ENCODE data around the gene RYR1. TPM values are rescaled to one million over a fixed set of nuclear protein-coding genes. Genes with fewer than 3 reads are reported as not detected.
"Not testable (repeated sequence)": the region's sequence is repeated elsewhere in the genome, so short reads cannot be mapped to it uniquely, and the experiment has no call there.

RYR1 gene
- total RNA-seq, 1 donor from 2014 or later: 4.5 TPM

- no peak for DNase-seq
Measured at GRCh38 chr19:38400361-38400760, 33.1 kb upstream of the RYR1 start.

- no peak for DNase-seq
Measured at GRCh38 chr19:38401148-38401547, 32.3 kb upstream of the RYR1 start.

GRCh38 chr19:38402623-38402966 is 30.9 kb upstream of the RYR1 start:
- no peak for DNase-seq

GRCh38 chr19:38402967-38403674 is 30.4 kb upstream of the RYR1 start, which contains the start of gene FAM98C:
Gene FAM98C (plus strand): TSS chr19:38403093. CDS start chr19:38403154, 61 bp downstream.
- DNase-seq: peak; percentile 97

- DNase-seq: no peak
Measured at GRCh38 chr19:38404858-38405257, 28.6 kb upstream of the RYR1 start.

GRCh38 chr19:38405276-38405675 is 28.2 kb upstream of the RYR1 start:
- no peak for DNase-seq

GRCh38 chr19:38409631-38410133 is 23.8 kb upstream of the RYR1 start:
- DNase-seq: no peak

- not testable (repeated sequence) for DNase-seq
Measured at GRCh38 chr19:38410407-38410806, 23.1 kb upstream of the RYR1 start.

- no peak for DNase-seq
Measured at GRCh38 chr19:38411041-38411712, 22.3 kb upstream of the RYR1 start.

- not testable (repeated sequence) for DNase-seq
Measured at GRCh38 chr19:38411898-38412297, 21.6 kb upstream of the RYR1 start.

- no peak for DNase-seq
Measured at GRCh38 chr19:38412491-38412890, 21.0 kb upstream of the RYR1 start.

- no peak for DNase-seq
Measured at GRCh38 chr19:38412961-38413360, 20.5 kb upstream of the RYR1 start.

GRCh38 chr19:38413416-38413815 is 20.1 kb upstream of the RYR1 start:
- no peak for DNase-seq

GRCh38 chr19:38417146-38417543 is 16.3 kb upstream of the RYR1 start:
- DNase-seq: no peak

- DNase-seq: no peak
Measured at GRCh38 chr19:38417544-38418506, 15.7 kb upstream of the RYR1 start.

- no peak for DNase-seq
Measured at GRCh38 chr19:38420935-38421334, 12.6 kb upstream of the RYR1 start.

GRCh38 chr19:38421856-38422255 is 11.6 kb upstream of the RYR1 start:
- no peak for DNase-seq

GRCh38 chr19:38422438-38422837 is 11.1 kb upstream of the RYR1 start:
- DNase-seq: no peak

- no peak for DNase-seq
Measured at GRCh38 chr19:38424272-38424671, 9.2 kb upstream of the RYR1 start.

- DNase-seq: no peak
Measured at GRCh38 chr19:38425222-38425809, 8.2 kb upstream of the RYR1 start.

- no peak for DNase-seq
Measured at GRCh38 chr19:38425810-38426466, 7.6 kb upstream of the RYR1 start, which contains the start of gene RASGRP4. Gene RASGRP4 (minus strand): TSS chr19:38426219. CDS start chr19:38426091, 128 bp downstream.
